ENCODE results near the gene SMIM38.
A peak's percentile ranks its signal among the peaks of the same experiment; 100 is the strongest.

Gene SMIM38

GRCh38 chr11:69157822-69158231 is 2.1 kb downstream of the SMIM38 start:
- DNase-seq (ENCODE audit: extremely low read depth in 1 of 2, low read depth in 1 of 2) = no peak

GRCh38 chr11:69158301-69159149 is 2.8 kb downstream of the SMIM38 start:
- no peak for DNase-seq (ENCODE audit: extremely low read depth in 1 of 2, low read depth in 1 of 2)

GRCh38 chr11:69159150-69159852 is 3.6 kb downstream of the SMIM38 start:
- no peak for DNase-seq (ENCODE audit: extremely low read depth in 1 of 2, low read depth in 1 of 2)

- DNase-seq (ENCODE audit: extremely low read depth in 1 of 2, low read depth in 1 of 2) = no peak
Observed at GRCh38 chr11:69160296-69161116, 4.8 kb downstream of the SMIM38 start.

- DNase-seq (ENCODE audit: extremely low read depth in 1 of 2, low read depth in 1 of 2) = no peak
Observed at GRCh38 chr11:69161117-69161407, 5.3 kb downstream of the SMIM38 start.

- no peak for DNase-seq (ENCODE audit: extremely low read depth in 1 of 2, low read depth in 1 of 2)
Observed at GRCh38 chr11:69162505-69162904, 6.8 kb downstream of the SMIM38 start.

- DNase-seq (ENCODE audit: extremely low read depth in 1 of 2, low read depth in 1 of 2) = no peak
Observed at GRCh38 chr11:69163842-69164241, 8.1 kb downstream of the SMIM38 start.

GRCh38 chr11:69164824-69165223 is 9.1 kb downstream of the SMIM38 start:
- DNase-seq (ENCODE audit: extremely low read depth in 1 of 2, low read depth in 1 of 2) = no peak

GRCh38 chr11:69165775-69166174 is 10.0 kb downstream of the SMIM38 start:
- DNase-seq (ENCODE audit: extremely low read depth in 1 of 2, low read depth in 1 of 2) = no peak

- DNase-seq (ENCODE audit: extremely low read depth in 1 of 2, low read depth in 1 of 2) = peak in 1 of 2 donors; percentile 8
Observed at GRCh38 chr11:69166218-69167115, 10.7 kb downstream of the SMIM38 start.

- no peak for DNase-seq (ENCODE audit: extremely low read depth in 1 of 2, low read depth in 1 of 2)
Observed at GRCh38 chr11:69167130-69167915, 11.6 kb downstream of the SMIM38 start.

GRCh38 chr11:69167916-69168691 is 12.4 kb downstream of the SMIM38 start:
- no peak for DNase-seq (ENCODE audit: extremely low read depth in 1 of 2, low read depth in 1 of 2)

GRCh38 chr11:69169479-69169878 is 13.7 kb downstream of the SMIM38 start:
- DNase-seq (ENCODE audit: extremely low read depth in 1 of 2, low read depth in 1 of 2) = no peak

GRCh38 chr11:69170704-69171103 is 15.0 kb downstream of the SMIM38 start:
- DNase-seq (ENCODE audit: extremely low read depth in 1 of 2, low read depth in 1 of 2) = no peak

GRCh38 chr11:69171476-69172240 is 15.9 kb downstream of the SMIM38 start:
- no peak for DNase-seq (ENCODE audit: extremely low read depth in 1 of 2, low read depth in 1 of 2)

- no peak for DNase-seq (ENCODE audit: extremely low read depth in 1 of 2, low read depth in 1 of 2)
Observed at GRCh38 chr11:69172674-69173073, 16.9 kb downstream of the SMIM38 start.

- DNase-seq (ENCODE audit: extremely low read depth in 1 of 2, low read depth in 1 of 2) = no peak
Observed at GRCh38 chr11:69173331-69173730, 17.6 kb downstream of the SMIM38 start.

- no peak for DNase-seq (ENCODE audit: extremely low read depth in 1 of 2, low read depth in 1 of 2)
Observed at GRCh38 chr11:69173925-69174581, 18.3 kb downstream of the SMIM38 start.

Data from activated CD8-positive, alpha-beta memory T cell treated with anti-CD3 and anti-CD28 coated beads for 1 hour (primary cell).